K562 (cell line): ENCODE results near the gene RPL38. TPM values are rescaled to one million over a fixed set of nuclear protein-coding genes. Genes with fewer than 3 reads are reported as not detected.

Experiments used
- ATAC-seq: fragments of 200-7000 bp; cut with Tn5 transposase; 3 replicates; pipeline ENCODE4 v1.9.1; 2020; ENCODE audit warnings: moderate library complexity
- BruUV-seq: library from RNA; stranded (reverse); fragments of 400-500 nt; replicated peaks from 2 replicates; lab custom pipeline; 2021; lab: Mats Ljungman, UMichigan
- CTCF ChIA-PET: fragments of 300-600 bp; formaldehyde crosslinking; extraction: SDS; loops from one replicate; lab custom pipeline; 2021; ENCODE audit warnings: low intra/inter-chr PET ratio; lab: Yijun Ruan, JAX
- POLR2A ChIA-PET: fragments of 300-600, 350-650 bp; sonication (Branson Sonifier 250); formaldehyde crosslinking; extraction: SDS; loops from one replicate; lab custom pipeline; 2021; ENCODE audit warnings: antibody characterized with exemption, inconsistent platforms; lab: Yijun Ruan, JAX
- DNase-seq, 4 experiments: peaks; one replicate each; pipeline versions ENCODE4 v3.0.0 to v3.0.0-alpha.2; 2011 to 2018; ENCODE audit warnings: low spot score in 3 of 4, mixed read lengths in 3 of 4; ENCODE audit errors: extremely low read depth in 1 of 4
- FAIRE-seq: peaks from 2 replicates; lab custom pipeline; 2011; peaks lifted over from hg19 to GRCh38; lab: Jason Lieb, UNC
- H2AFZ ChIP-seq: 2 replicates; pipeline ENCODE4 v1.6.0; 2011; ENCODE audit warnings: low read depth, low read length, control low read depth, inconsistent platforms
- H3K27ac ChIP-seq: fragments of 200-600 bp; 3 replicates; pipeline ENCODE4 v1.8.0; 2011; ENCODE audit warnings: low read depth, mild to moderate bottlenecking, control low read depth, inconsistent platforms, low read length, moderate library complexity, mixed read lengths; ENCODE audit errors: extremely low read depth
- H3K27me3 ChIP-seq, 2 experiments: fragments of 300-600 bp in 1 of 2; 2 replicates in 1 of 2; 3 replicates in 1 of 2; pipeline versions ENCODE4 v1.6.0 to v1.8.0; 2011; ENCODE audit warnings: inconsistent platforms in 2 of 2, low read length in 2 of 2, mild to moderate bottlenecking in 1 of 2, mixed read lengths in 1 of 2, moderate library complexity in 1 of 2; ENCODE audit not compliant: control insufficient read depth in 2 of 2, insufficient read depth in 2 of 2
- H3K36me3 ChIP-seq: fragments of 300-600 bp; 3 replicates; pipeline ENCODE4 v1.8.0; 2011; ENCODE audit warnings: mild to moderate bottlenecking, low read length, inconsistent platforms; ENCODE audit not compliant: control insufficient read depth, insufficient read depth
- H3K4me1 ChIP-seq, 2 experiments: fragments of 200-600 bp in 1 of 2; replicated peaks in 1 of 2; 2 replicates in 1 of 2; 3 replicates in 1 of 2; pipeline versions ENCODE4 v1.5.1 to v1.8.0; 2011; ENCODE audit warnings: inconsistent platforms in 2 of 2, low read length in 2 of 2, mild to moderate bottlenecking in 1 of 2, mixed read lengths in 1 of 2, moderate library complexity in 1 of 2; ENCODE audit not compliant: control insufficient read depth in 2 of 2, insufficient read depth in 2 of 2
- H3K4me2 ChIP-seq: 2 replicates; pipeline ENCODE4 v1.6.1; 2011; ENCODE audit warnings: low read length, control low read depth, inconsistent platforms, mixed read lengths; ENCODE audit not compliant: insufficient read depth
- H3K4me3 ChIP-seq: fragments of 200-600 bp; sonication (generic), shearing (Covaris generic); 2 replicates; pipeline ENCODE4 v1.5.1; 2016; ENCODE audit warnings: control low read depth, inconsistent platforms
- H3K79me2 ChIP-seq: fragments of 200-600 bp; 3 replicates; pipeline ENCODE4 v1.8.0; 2011; ENCODE audit warnings: low read length, inconsistent platforms; ENCODE audit not compliant: control insufficient read depth, insufficient read depth
- H3K9ac ChIP-seq, 2 experiments: 2 replicates each; pipeline versions ENCODE4 v1.6.0 to v1.6.1; 2011; ENCODE audit warnings: low read depth in 2 of 2, low read length in 2 of 2, control low read depth in 1 of 2, inconsistent platforms in 1 of 2, mild to moderate bottlenecking in 1 of 2, mixed read lengths in 1 of 2; ENCODE audit not compliant: insufficient read depth in 1 of 2
- H3K9me1 ChIP-seq: one replicate; pipeline ENCODE4 v1.6.0; 2011; ENCODE audit warnings: inconsistent platforms, mild to moderate bottlenecking, low read length, moderate library complexity; ENCODE audit not compliant: control insufficient read depth, insufficient read depth
- H3K9me3 ChIP-seq: replicated peaks from 2 replicates; pipeline ENCODE4 v1.5.1; 2011; ENCODE audit warnings: low read depth, low read length, inconsistent platforms; ENCODE audit not compliant: control insufficient read depth, insufficient read depth
- H4K20me1 ChIP-seq: replicated peaks from 2 replicates; pipeline ENCODE4 v1.6.1; 2011; ENCODE audit warnings: low read length, inconsistent platforms, mixed read lengths; ENCODE audit not compliant: control insufficient read depth, insufficient read depth
- ARID1B ChIP-seq: fragments of 450-650 bp; IDR thresholded peaks from 2 replicates; pipeline ENCODE4 v1.6.1; 2016; ENCODE audit warnings: antibody characterized with exemption, mild to moderate bottlenecking, inconsistent platforms
- ATF4 ChIP-seq: fragments of 450-650 bp; formaldehyde crosslinking; IDR thresholded peaks from 2 replicates; pipeline ENCODE4 v1.4.0; 2022; ENCODE audit warnings: mild to moderate bottlenecking, moderate library complexity
- CTBP1 ChIP-seq: fragments of 450-650 bp; IDR thresholded peaks from 2 replicates; pipeline ENCODE4 v1.6.1; 2016; ENCODE audit warnings: borderline replicate concordance
- ERF ChIP-seq: fragments of 450-650 bp; formaldehyde crosslinking; IDR thresholded peaks from 2 replicates; pipeline ENCODE4 v1.4.0; 2020; ENCODE audit warnings: mild to moderate bottlenecking, mixed read lengths
- GATA2 ChIP-seq: sonication (generic); formaldehyde crosslinking; IDR thresholded peaks from 2 replicates; pipeline ENCODE4 v1.4.0; 2020; ENCODE audit warnings: mild to moderate bottlenecking, missing genetic modification reagents
- NFIX ChIP-seq: fragments of 250-450 bp; sonication (Bioruptor Pico); IDR thresholded peaks from 2 replicates; pipeline ENCODE4 v1.4.0; 2020; ENCODE audit warnings: low read depth, mild to moderate bottlenecking, moderate library complexity
- SNIP1 ChIP-seq: fragments of 450-650 bp; IDR thresholded peaks from 2 replicates; pipeline ENCODE4 v1.7.1; 2017; ENCODE audit warnings: low read depth, mild to moderate bottlenecking
- SOX6 ChIP-seq: fragments of 450-650 bp; IDR thresholded peaks from 2 replicates; pipeline ENCODE4 v1.6.1; 2014; ENCODE audit warnings: mild to moderate bottlenecking
- TCF3 ChIP-seq: sonication (generic); formaldehyde crosslinking; IDR thresholded peaks from 2 replicates; pipeline ENCODE4 v1.4.0; 2020; ENCODE audit warnings: mild to moderate bottlenecking, missing genetic modification reagents
- TFAP4 ChIP-seq: sonication (generic); formaldehyde crosslinking; IDR thresholded peaks from 2 replicates; pipeline ENCODE4 v1.8.0; 2022; ENCODE audit warnings: missing genetic modification reagents, mild to moderate bottlenecking, moderate library complexity, borderline replicate concordance
- ZBTB2 ChIP-seq: fragments of 450-650 bp; IDR thresholded peaks from 2 replicates; pipeline ENCODE4 v1.6.1; 2016; ENCODE audit warnings: antibody characterized with exemption
- ZBTB9 ChIP-seq: fragments of 450-650 bp; formaldehyde crosslinking; IDR thresholded peaks from 2 replicates; pipeline ENCODE4 v1.4.0; 2020; ENCODE audit warnings: mild to moderate bottlenecking, moderate library complexity
- ZC3H4 ChIP-seq: sonication (generic); formaldehyde crosslinking; IDR thresholded peaks from 2 replicates; pipeline ENCODE4 v1.9.0; 2021; ENCODE audit warnings: missing genetic modification reagents, borderline replicate concordance
- ZNF217 ChIP-seq: sonication (generic); formaldehyde crosslinking; IDR thresholded peaks from 2 replicates; pipeline ENCODE4 v1.8.0; 2022; ENCODE audit warnings: mild to moderate bottlenecking, missing genetic modification reagents
- ZNF75A ChIP-seq: fragments of 450-650 bp; formaldehyde crosslinking; IDR thresholded peaks from 2 replicates; pipeline ENCODE4 v1.4.0; 2020; ENCODE audit warnings: mild to moderate bottlenecking
- WGBS: fragments of 100-300 bp; shearing (Covaris generic); methylation state at CpG from one replicate; pipeline ENCODE4 v1.1.6; 2016; ENCODE audit warnings: low coverage, mixed read lengths; ENCODE audit not compliant: insufficient coverage; ENCODE audit errors: missing lambda C conversion rate; 5-methylcytosine and 5-hydroxymethylcytosine counted together
- in situ Hi-C: fragments of 300-500 bp; cut with MboI; formaldehyde crosslinking; loops from 4 replicates; pipeline ENCODE4 v1.15.0; 2018; ENCODE audit warnings: inconsistent platforms, mixed read lengths
- intact Hi-C: fragments of 100-400 bp; cut with micrococcal nuclease; formaldehyde crosslinking; loops from 2 replicates; pipeline ENCODE4 v1.14.2; 2022
- polyA plus RNA-seq, 8 experiments: library from polyadenylated mRNA; depleted of rRNA in 4 of 8; stranded (reverse) in 5 of 8; unstranded in 3 of 8; fragments of >200 nt; fragmentation: Nextera tagmentation in 2 of 8; fragmentation: Illumina TruSeq in 1 of 8; extraction: Ambion mirVana in 2 of 8; extraction: Trizol in 1 of 8; gene quantifications; 2 replicates each; pipeline versions ENCODE4 v1.2.1 to v1.2.3, GENCODE V29; 2011 to 2014; ENCODE audit warnings: inconsistent platforms in 1 of 8, missing spikeins in 1 of 8
- total RNA-seq, 7 experiments: library from RNA; depleted of rRNA in 6 of 7; stranded (reverse); fragments of >200 nt in 6 of 7; fragmentation: Illumina TruSeq in 2 of 7; extraction: Trizol in 2 of 7; gene quantifications; 2 replicates each; pipeline versions ENCODE4 v1.2.1 to v1.2.3, GENCODE V29; 2011 to 2021; ENCODE audit warnings: low replicate concordance in 1 of 7

The RPL38 gene
- total and polyA plus RNA-seq, 9 of the 15 experiments (the other 6 are each of a cell fraction or from before 2014, with no cell fraction given): 1,224 to 3,864 (median 1,939) TPM

GRCh38 chr17:74235040-74235581, 31.6 kb downstream of the RPL38 start:
- no peaks in the 10 kb centered on the region for H3K27me3 ChIP-seq
- intact Hi-C loops: no loop called here
- peak; percentile 71 for FAIRE-seq
- H4K20me1 ChIP-seq: no peaks in the 10 kb centered on the region
- ChIA-PET POLR2A (interaction anchor here (0.6 to 1.4 kb wide), 8 partner anchors 8 to 61 kb away, joined by 3 to 4 read pairs (median 3); partner anchors contain the start of gene TTYH2), CTCF (no interaction called here)
- peaks cover 7 to 29% of the 10 kb centered on the region in 2 experiments for H3K4me1 ChIP-seq
- H3K9me3 ChIP-seq: no peaks in the 10 kb centered on the region
- no peaks in the 10 kb centered on the region for H3K79me2 ChIP-seq
- peak overlapping the region in 1 of 2 experiments; percentile 88; a peak in 2 of 4 replicates for H3K9ac ChIP-seq
- DNase-seq: peak in 2 of 4 experiments; percentile 28 to 36
- H3K27ac ChIP-seq: no peak overlapping the region
- in situ Hi-C loops: no loop called here
- H3K9me1 ChIP-seq: no peaks in the 10 kb centered on the region
- BruUV-seq: no TSS peak
- H3K4me2 ChIP-seq: peak overlapping the region; percentile 56
- WGBS: 14% methylated on average over 19 of the region's 19 CpGs
- peak; percentile 45 for ATAC-seq
- peak overlapping the region; percentile 48 for H2AFZ ChIP-seq
- no peaks in the 10 kb centered on the region for H3K36me3 ChIP-seq
- no peak overlapping the region for H3K4me3 ChIP-seq
- TF ChIP-seq GATA2: peak; percentile 40; the same call in 1 of the 2 replicates
- 0 out of 2 replicates have a peak, but pooled peaks have one; percentile 39 for TF ChIP-seq ATF4 (CRISPR knock-in tag)
- peak; percentile 39; the same call in 1 of the 2 replicates for TF ChIP-seq TFAP4 (CRISPR knock-in tag)
- no peak for TF ChIP-seq ZC3H4
- TF ChIP-seq SOX6: 0 out of 2 replicates have a peak, but pooled peaks have one; percentile 19
- no peak for TF ChIP-seq NFIX (CRISPR knock-in tag)
- TF ChIP-seq ARID1B: peak; percentile 32; the same call in 1 of the 2 replicates
- no peak for TF ChIP-seq SNIP1
- 0 out of 2 replicates have a peak, but pooled peaks have one; percentile 69 for TF ChIP-seq ZNF75A (CRISPR knock-in tag)
- peak; percentile 55 for TF ChIP-seq TCF3 (CRISPR knock-in tag)
- 0 out of 2 replicates have a peak, but pooled peaks have one; percentile 66 for TF ChIP-seq ERF
- peak; percentile 16; the same call in 1 of the 2 replicates for TF ChIP-seq ZBTB2
- no peak for TF ChIP-seq ZNF217 (CRISPR knock-in tag)
- 0 out of 2 replicates have a peak, but pooled peaks have one; percentile 29 for TF ChIP-seq ZBTB9 (CRISPR knock-in tag)
- TF ChIP-seq CTBP1: 0 out of 2 replicates have a peak, but pooled peaks have one; percentile 14
